ENCODE results near the gene PDE4A. TPM values are rescaled to one million over a fixed set of nuclear protein-coding genes. Genes with fewer than 3 reads are reported as not detected.

PDE4A gene
- total RNA-seq = 5.4 and 15.4 TPM in 2 replicates

GRCh38 chr19:10420444-10421239 lies at the start of gene PDE4A:
TSS of gene PDE4A (plus strand) at chr19:10420538. CDS start at chr19:10420765, 227 bp downstream.

GRCh38 chr19:10380313-10381102 lies 39.8 kb upstream of the PDE4A start, which contains the start of gene TYK2:
TSS of gene TYK2 (minus strand) at chr19:10380572. CDS start at chr19:10378406, 2,166 bp downstream.

GRCh38 chr19:10403137-10404021 lies 17.0 kb upstream of the PDE4A start, which contains the start of gene CDC37:
TSS of gene CDC37 (minus strand) at chr19:10403542. CDS start at chr19:10403479, 63 bp downstream.

GRCh38 chr19:10503002-10503789 lies 82.9 kb downstream of the PDE4A start, which contains the start of gene KEAP1:
TSS of gene KEAP1 (minus strand) at chr19:10503356. CDS start at chr19:10500033, 3,323 bp downstream.

GRCh38 chr19:10517361-10517759 lies 97.0 kb downstream of the PDE4A start, which contains the start of gene S1PR5:
TSS of gene S1PR5 (minus strand) at chr19:10517447. CDS start at chr19:10515011, 2,436 bp downstream.

Other genes starting within 250 kb of the PDE4A start
- gene DNMT1, start 225.6 kb upstream of the PDE4A start, total RNA-seq = 44.7 and 52.4 TPM in 2 replicates
- 37.7 and 40.0 TPM in 2 replicates for gene S1PR2, start 189.2 kb upstream of the PDE4A start, total RNA-seq
- 75.4 and 86.2 TPM in 2 replicates for gene MRPL4, start 168.3 kb upstream of the PDE4A start, total RNA-seq
- 43.5 and 55.2 TPM in 2 replicates for gene ICAM1, start 149.4 kb upstream of the PDE4A start, total RNA-seq
- 0.60 and 4.1 TPM in 2 replicates for gene ICAM4, start 133.6 kb upstream of the PDE4A start, total RNA-seq
- gene ICAM5, start 130.6 kb upstream of the PDE4A start, total RNA-seq = 2.6 and 4.2 TPM in 2 replicates
- gene ZGLP1, start 110.7 kb upstream of the PDE4A start, total RNA-seq = 1.5 and 3.0 TPM in 2 replicates
- gene FDX2, start 104.5 kb upstream of the PDE4A start, total RNA-seq = 20.1 and 26.8 TPM in 2 replicates
- gene RAVER1, start 87.0 kb upstream of the PDE4A start, total RNA-seq = 20.7 and 32.5 TPM in 2 replicates
- 6.8 and 7.8 TPM in 2 replicates for gene ICAM3, start 80.9 kb upstream of the PDE4A start, total RNA-seq
- 68.0 and 74.8 TPM in 2 replicates for gene TYK2, start 40.0 kb upstream of the PDE4A start, total RNA-seq
- 157 and 169 TPM in 2 replicates for gene CDC37, start 17.0 kb upstream of the PDE4A start, total RNA-seq
- gene KEAP1, start 82.8 kb downstream of the PDE4A start, total RNA-seq = 53.6 and 78.1 TPM in 2 replicates
- gene S1PR5, start 96.9 kb downstream of the PDE4A start, total RNA-seq = 1.1 and 5.4 TPM in 2 replicates
- 15.8 and 28.4 TPM in 2 replicates for gene ATG4D, start 123.4 kb downstream of the PDE4A start, total RNA-seq
- gene KRI1, start 145.5 kb downstream of the PDE4A start, total RNA-seq = 11.3 and 14.1 TPM in 2 replicates
- 2.3 and 5.7 TPM in 2 replicates for gene CDKN2D, start 148.4 kb downstream of the PDE4A start, total RNA-seq
- 2.3 TPM in 1 of 2 replicates, not detected in the other for gene AP1M2, start 166.8 kb downstream of the PDE4A start, total RNA-seq
- 57.5 and 91.6 TPM in 2 replicates for gene SLC44A2, start 205.0 kb downstream of the PDE4A start, total RNA-seq
- 53.7 and 53.8 TPM in 2 replicates for gene ILF3, start 233.8 kb downstream of the PDE4A start, total RNA-seq